ENCODE results near the gene OVCH1. TPM values are rescaled to one million over a fixed set of nuclear protein-coding genes. Genes with fewer than 3 reads are reported as not detected.

OVCH1 gene
- total and polyA plus RNA-seq, 7 donors, result 0.03 to 2.5 (median 0.27) TPM; not detected in 2

GRCh38 chr12:29405561-29405960 is 91.9 kb downstream of the OVCH1 start:
- no peak for TF ChIP-seq EP300 (IDR thresholded peaks at IDR 0.05)
- no peaks in the 10 kb centered on the region for H3K36me3 ChIP-seq
- no peaks in the 10 kb centered on the region for H3K4me1 ChIP-seq
- H3K4me3 ChIP-seq, result no peak overlapping the region
- intact Hi-C loops (cut with DNase I), result no loop called here
- no peaks in the 10 kb centered on the region for H3K27me3 ChIP-seq
- 60 to 61% methylated on average over 4 of the region's 4 CpGs for WGBS, 2 donors
- DNase-seq, result no peak
- H3K27ac ChIP-seq, result no peak overlapping the region
- no peaks in the 10 kb centered on the region for H3K9me3 ChIP-seq

- Histone ChIP-seq H3K27me3 (no peaks in the 10 kb centered on the region), H3K27ac (no peak overlapping the region), H3K9me3 (no peaks in the 10 kb centered on the region), H3K4me3 (no peak overlapping the region), H3K36me3 (no peaks in the 10 kb centered on the region), H3K4me1 (no peaks in the 10 kb centered on the region)
- intact Hi-C loops (cut with DNase I), result no loop called here
- DNase-seq, result no peak
- TF ChIP-seq EP300 (IDR thresholded peaks at IDR 0.05) (no peak), POLR2A (IDR thresholded peaks at IDR 0.05) (no peak), POLR2AphosphoS5 (IDR thresholded peaks at IDR 0.05) (no peak), CTCF (IDR thresholded peaks at IDR 0.05) (no peak)
- 68 to 81% methylated on average over 4 of the region's 4 CpGs for WGBS, 2 donors
Observed at GRCh38 chr12:29403991-29404390, 93.5 kb downstream of the OVCH1 start.

- Histone ChIP-seq H3K27ac (no peak overlapping the region), H3K4me1 (no peaks in the 10 kb centered on the region), H3K9me3 (no peaks in the 10 kb centered on the region), H3K4me3 (no peak overlapping the region), H3K36me3 (no peaks in the 10 kb centered on the region), H3K27me3 (no peaks in the 10 kb centered on the region)
- DNase-seq, result no peak
- intact Hi-C loops (cut with DNase I), result no loop called here
- TF ChIP-seq EP300 (IDR thresholded peaks at IDR 0.05), result no peak
- TF ChIP-seq POLR2A (IDR thresholded peaks at IDR 0.05), result no peak
- no peak for TF ChIP-seq POLR2AphosphoS5 (IDR thresholded peaks at IDR 0.05)
- no peak for TF ChIP-seq CTCF (IDR thresholded peaks at IDR 0.05)
Observed at GRCh38 chr12:29402437-29402836, 95.0 kb downstream of the OVCH1 start.

- Histone ChIP-seq H3K9me3 (no peaks in the 10 kb centered on the region), H3K36me3 (no peaks in the 10 kb centered on the region), H3K27me3 (no peaks in the 10 kb centered on the region), H3K27ac (no peak overlapping the region), H3K4me1 (no peaks in the 10 kb centered on the region), H3K4me3 (no peak overlapping the region)
- TF ChIP-seq CTCF (IDR thresholded peaks at IDR 0.05) (no peak), POLR2AphosphoS5 (IDR thresholded peaks at IDR 0.05) (no peak), EP300 (IDR thresholded peaks at IDR 0.05) (no peak), POLR2A (IDR thresholded peaks at IDR 0.05) (no peak)
- DNase-seq, result no peak
- WGBS, 2 donors, result 90 to 96% methylated on average over 1 of the region's 1 CpG
- intact Hi-C loops (cut with DNase I), result no loop called here
Observed at GRCh38 chr12:29398495-29398894, 99.0 kb downstream of the OVCH1 start.

GRCh38 chr12:29396774-29397173 is 100.7 kb downstream of the OVCH1 start:
- Histone ChIP-seq H3K27me3 (no peaks in the 10 kb centered on the region), H3K27ac (no peak overlapping the region), H3K4me1 (no peaks in the 10 kb centered on the region), H3K36me3 (no peaks in the 10 kb centered on the region), H3K4me3 (no peak overlapping the region), H3K9me3 (no peaks in the 10 kb centered on the region)
- TF ChIP-seq POLR2AphosphoS5 (IDR thresholded peaks at IDR 0.05) (no peak), CTCF (IDR thresholded peaks at IDR 0.05) (no peak), EP300 (IDR thresholded peaks at IDR 0.05) (no peak), POLR2A (IDR thresholded peaks at IDR 0.05) (no peak)
- WGBS, 2 donors, result 55 to 80% methylated on average over 3 of the region's 3 CpGs
- intact Hi-C loops (cut with DNase I), result no loop called here
- no peak for DNase-seq

All from sigmoid colon (tissue), 7 donors.